Measurements from ENCODE around the gene TRIM59.

The TRIM59 gene

GRCh38 chr3:160412477-160412876 is 37.1 kb downstream of the TRIM59 start:
- Histone ChIP-seq H3K9me3 (ENCODE audit: control insufficient read depth, insufficient read depth, low read depth, low read length) (no peaks in the 10 kb centered on the region), H3K27ac (ENCODE audit: extremely low read depth, low read depth, low read length) (no peak overlapping the region), H3K36me3 (ENCODE audit: control insufficient read depth in 2 of 2, insufficient read depth in 1 of 2, low read length in 2 of 2) (peaks cover 56 to 84% of the 10 kb centered on the region in 2 experiments), H3K4me1 (ENCODE audit: control insufficient read depth, insufficient read depth, low read length) (no peaks in the 10 kb centered on the region), H3K4me3 (ENCODE audit: low read depth, low read length) (no peak overlapping the region)
- POLR2A ChIA-PET, result no interaction called here
- CTCF ChIA-PET, result interaction anchor here (1.1 to 4.2 kb wide), 4 partner anchors 10 to 380 kb away, joined by 4 to 22 read pairs (median 8); no protein-coding TSS in a partner anchor
- TF ChIP-seq ZNF121 (tag by site-specific recombination; IDR thresholded peaks at IDR 0.05), result peak; percentile 97
- no peak for TF ChIP-seq ZNF624 (tag by site-specific recombination; IDR thresholded peaks at IDR 0.05)

- Histone ChIP-seq H3K9me3 (ENCODE audit: control insufficient read depth, insufficient read depth, low read depth, low read length) (no peaks in the 10 kb centered on the region), H3K27ac (ENCODE audit: extremely low read depth, low read depth, low read length) (no peak overlapping the region), H3K36me3 (ENCODE audit: control insufficient read depth in 2 of 2, insufficient read depth in 1 of 2, low read length in 2 of 2) (peaks cover 45 to 82% of the 10 kb centered on the region in 2 experiments), H3K4me1 (ENCODE audit: control insufficient read depth, insufficient read depth, low read length) (no peaks in the 10 kb centered on the region), H3K4me3 (ENCODE audit: low read depth, low read length) (no peak overlapping the region)
- ChIA-PET CTCF (interaction anchor here (0.7 kb wide), 2 partner anchors 405 to 1087 kb away, joined by 3 to 5 read pairs; no protein-coding TSS in a partner anchor), POLR2A (interaction anchor here (2.1 kb wide), 1 partner anchor 11 kb away, joined by 9 read pairs; the partner anchor contains the start of genes IFT80 and SMC4)
- TF ChIP-seq ZNF2 (tag by site-specific recombination; IDR thresholded peaks at IDR 0.05) (no peak), CTCF (tag by site-specific recombination; IDR thresholded peaks at IDR 0.05) (no peak), PRDM2 (tag by site-specific recombination; IDR thresholded peaks at IDR 0.05; ENCODE audit: borderline replicate concordance) (no peak), YY1 (tag by site-specific recombination; IDR thresholded peaks at IDR 0.05) (no peak), ZBTB7A (tag by site-specific recombination; IDR thresholded peaks at IDR 0.05; ENCODE audit: low read depth) (no peak), ZNF623 (tag by site-specific recombination; IDR thresholded peaks at IDR 0.05) (no peak), ZNF223 (tag by site-specific recombination; IDR thresholded peaks at IDR 0.05) (no peak), ZNF311 (tag by site-specific recombination; IDR thresholded peaks at IDR 0.05; ENCODE audit: borderline replicate concordance) (no peak), KLF16 (tag by site-specific recombination; IDR thresholded peaks at IDR 0.05) (no peak), ZNF639 (tag by site-specific recombination; IDR thresholded peaks at IDR 0.05) (no peak), ZNF18 (tag by site-specific recombination; IDR thresholded peaks at IDR 0.05) (no peak), ZNF670 (tag by site-specific recombination; IDR thresholded peaks at IDR 0.05; ENCODE audit: low read depth) (no peak), ZNF26 (tag by site-specific recombination; IDR thresholded peaks at IDR 0.05) (no peak), ZNF148 (tag by site-specific recombination; IDR thresholded peaks at IDR 0.05; ENCODE audit: borderline replicate concordance) (no peak), GLI4 (tag by site-specific recombination; IDR thresholded peaks at IDR 0.05) (no peak)
Observed at GRCh38 chr3:160409812-160410610, 39.6 kb downstream of the TRIM59 start.
